Stomach (tissue), 9 donors: ENCODE data around the gene FABP6. TPM values are rescaled to one million over a fixed set of nuclear protein-coding genes. Genes with fewer than 3 reads are reported as not detected.
A peak's percentile ranks its signal among the peaks of the same experiment; 100 is the strongest.

Source experiments
- DNase-seq, 2 donors: peaks; one replicate each; pipeline versions ENCODE4 v3.0.0 to v3.0.0-alpha.2; 2013 to 2019
- H3K27ac ChIP-seq, 5 donors: fragments of 200-600 bp in 4 of 5; sonication (generic) in 4 of 5; one replicate each; pipeline ENCODE4 v1.5.1; 2013 to 2019; ENCODE audit warnings: mild to moderate bottlenecking in 1 of 5, moderate library complexity in 1 of 5
- H3K27me3 ChIP-seq, 3 donors: fragments of 200-600 bp; sonication (generic); one replicate each; pipeline ENCODE4 v1.5.1; 2017 to 2019; ENCODE audit warnings: mixed run types in 1 of 3
- H3K36me3 ChIP-seq, 4 donors: fragments of 200-600 bp; sonication (generic); 1 replicate in 3 of 4; 2 replicates in 1 of 4; pipeline ENCODE4 v1.5.1; 2016 to 2019
- H3K4me1 ChIP-seq, 4 donors: fragments of 200-600 bp; sonication (generic); one replicate each; pipeline ENCODE4 v1.5.1; 2016 to 2019
- H3K4me3 ChIP-seq, 4 donors: fragments of 200-600 bp; sonication (generic) in 3 of 4; one replicate each; pipeline ENCODE4 v1.5.1; 2016 to 2019; ENCODE audit warnings: mild to moderate bottlenecking in 1 of 4
- H3K9me3 ChIP-seq, 4 donors: fragments of 200-600 bp; sonication (generic); one replicate each; pipeline ENCODE4 v1.5.1; 2016 to 2019
- EP300 ChIP-seq: sonication (generic); formaldehyde crosslinking; IDR thresholded peaks from one replicate; pipeline ENCODE4 v1.6.1; 2017; ENCODE audit warnings: antibody characterized with exemption
- POLR2A ChIP-seq, 4 donors: fragments of 450-650 bp; IDR thresholded peaks; one replicate each; pipeline ENCODE4 v1.6.1; 2016; ENCODE audit warnings: antibody characterized with exemption in 4 of 4, control low read depth in 2 of 4, mild to moderate bottlenecking in 1 of 4, moderate library complexity in 1 of 4
- POLR2AphosphoS5 ChIP-seq, 3 donors: sonication (generic); formaldehyde crosslinking; IDR thresholded peaks; one replicate each; pipeline ENCODE4 v1.6.1; 2016; ENCODE audit warnings: antibody characterized with exemption in 3 of 3
- WGBS, 5 donors: extraction: QIAGEN DNeasy Blood & Tissue Kit in 3 of 5; methylation state at CpG; one replicate each; pipeline versions ENCODE4 v1.1.5 to v1.1.7; 2013 to 2018; 5-methylcytosine and 5-hydroxymethylcytosine counted together
- intact Hi-C: fragments of 100-400 bp; cut with DNase I; formaldehyde crosslinking; loops from one replicate; pipeline ENCODE4 v1.15.1; 2023; ENCODE audit warnings: low total_unique reads
- polyA plus RNA-seq, 3 donors: library from polyadenylated mRNA; stranded (reverse); fragments of 200-250 nt; gene quantifications; one replicate each; pipeline ENCODE4 v1.2.3, GENCODE V29; 2013
- total RNA-seq, 5 donors: library from RNA; depleted of rRNA; stranded (reverse); fragments of >200 nt; gene quantifications; one replicate each; pipeline versions ENCODE4 v1.1.0 to v1.2.3, GENCODE V29; 2014 to 2016
- TF ChIP-seq, protein P1 (sequence below), 7 experiments: fragments of 450-650 bp in 4 of 7; fragments of 200-600 bp in 3 of 7; sonication (generic) in 3 of 7; IDR thresholded peaks; one replicate each; pipeline ENCODE4 v1.5.1; 2016 to 2019; ENCODE audit warnings: antibody characterized with exemption in 7 of 7, control low read depth in 2 of 7, mild to moderate bottlenecking in 1 of 7
- donor health status: healthy with polysubstance abuse.
- donor health status: Bipolar disorder and iron deficiency.
- donor health status: healthy.

FABP6 gene
- total and polyA plus RNA-seq, 8 donors: 0.50 to 6.1 (median 1.9) TPM; not detected in 5

DNA sequence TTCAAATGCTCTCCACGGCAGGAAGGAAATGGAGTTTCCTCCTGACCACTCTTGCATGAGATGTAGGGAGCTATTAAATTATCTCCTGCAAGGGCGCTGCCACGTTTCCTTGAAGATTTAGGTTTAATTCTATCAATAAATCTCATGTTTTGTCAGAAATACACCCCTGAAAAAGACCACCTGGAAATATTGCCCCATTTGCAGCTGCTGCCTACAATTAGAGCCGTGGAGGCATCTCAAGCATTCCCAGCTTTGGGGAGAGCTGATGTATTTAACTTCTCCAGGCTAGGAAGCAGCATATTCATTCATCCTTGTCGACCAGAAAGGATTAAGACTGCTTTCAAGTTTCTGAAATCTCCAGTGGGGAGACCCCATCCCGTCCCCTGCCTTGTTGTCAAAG, 42.5 kb downstream of the FABP6 start:
- Histone ChIP-seq H3K36me3 (no peaks in the 10 kb centered on the region), H3K27ac (peak overlapping the region in 1 of 5 donors; percentile 48), H3K4me3 (no peak overlapping the region), H3K4me1 (peaks cover 12 to 52% (median 22%) of the 10 kb centered on the region in 4 donors), H3K9me3 (no peaks in the 10 kb centered on the region), H3K27me3 (no peaks in the 10 kb centered on the region)
- WGBS, 5 donors: 55 to 74% (median 60%) methylated on average over 6 of the region's 6 CpGs
- no peak for DNase-seq
- TF ChIP-seq POLR2A (IDR thresholded peaks at IDR 0.05) (no peak), EP300 (no peak), POLR2AphosphoS5 (IDR thresholded peaks at IDR 0.05) (no peak)
- TF ChIP-seq, protein P1, sequence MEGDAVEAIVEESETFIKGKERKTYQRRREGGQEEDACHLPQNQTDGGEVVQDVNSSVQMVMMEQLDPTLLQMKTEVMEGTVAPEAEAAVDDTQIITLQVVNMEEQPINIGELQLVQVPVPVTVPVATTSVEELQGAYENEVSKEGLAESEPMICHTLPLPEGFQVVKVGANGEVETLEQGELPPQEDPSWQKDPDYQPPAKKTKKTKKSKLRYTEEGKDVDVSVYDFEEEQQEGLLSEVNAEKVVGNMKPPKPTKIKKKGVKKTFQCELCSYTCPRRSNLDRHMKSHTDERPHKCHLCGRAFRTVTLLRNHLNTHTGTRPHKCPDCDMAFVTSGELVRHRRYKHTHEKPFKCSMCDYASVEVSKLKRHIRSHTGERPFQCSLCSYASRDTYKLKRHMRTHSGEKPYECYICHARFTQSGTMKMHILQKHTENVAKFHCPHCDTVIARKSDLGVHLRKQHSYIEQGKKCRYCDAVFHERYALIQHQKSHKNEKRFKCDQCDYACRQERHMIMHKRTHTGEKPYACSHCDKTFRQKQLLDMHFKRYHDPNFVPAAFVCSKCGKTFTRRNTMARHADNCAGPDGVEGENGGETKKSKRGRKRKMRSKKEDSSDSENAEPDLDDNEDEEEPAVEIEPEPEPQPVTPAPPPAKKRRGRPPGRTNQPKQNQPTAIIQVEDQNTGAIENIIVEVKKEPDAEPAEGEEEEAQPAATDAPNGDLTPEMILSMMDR (IDR thresholded peaks at IDR 0.05): no peak
- intact Hi-C loops: no loop called here

DNA sequence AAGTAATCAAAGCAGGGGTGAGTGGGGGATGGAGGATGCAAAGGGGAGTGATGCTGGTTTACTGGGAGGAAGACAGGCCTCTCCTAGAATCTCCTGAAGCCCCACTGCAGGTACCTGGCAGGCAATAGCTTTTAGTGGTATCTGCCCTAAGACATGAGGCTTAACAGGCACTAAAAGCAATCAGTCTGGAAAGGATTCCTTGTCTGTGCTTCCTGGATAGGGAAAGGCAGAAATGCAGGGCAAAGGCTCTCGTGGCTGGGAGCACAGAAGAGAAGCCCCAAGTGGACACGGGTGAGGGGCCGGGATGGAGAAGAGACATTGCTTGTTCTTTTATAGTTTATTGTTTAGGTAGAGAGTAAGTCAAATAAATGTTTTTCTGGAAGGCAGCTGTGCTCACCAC, 43.0 kb downstream of the FABP6 start:
- intact Hi-C loops: no loop called here
- 70 to 82% (median 75%) methylated on average over 3 of the region's 3 CpGs for WGBS, 5 donors
- TF ChIP-seq POLR2AphosphoS5 (IDR thresholded peaks at IDR 0.05): no peak
- TF ChIP-seq POLR2A (IDR thresholded peaks at IDR 0.05): no peak
- no peak for TF ChIP-seq EP300
- TF ChIP-seq, protein P1 (IDR thresholded peaks at IDR 0.05): no peak
- Histone ChIP-seq H3K4me1 (peaks cover 12 to 52% (median 22%) of the 10 kb centered on the region in 4 donors), H3K27ac (no peak overlapping the region), H3K4me3 (no peak overlapping the region), H3K9me3 (no peaks in the 10 kb centered on the region), H3K36me3 (no peaks in the 10 kb centered on the region), H3K27me3 (no peaks in the 10 kb centered on the region)
- DNase-seq: no peak

DNA sequence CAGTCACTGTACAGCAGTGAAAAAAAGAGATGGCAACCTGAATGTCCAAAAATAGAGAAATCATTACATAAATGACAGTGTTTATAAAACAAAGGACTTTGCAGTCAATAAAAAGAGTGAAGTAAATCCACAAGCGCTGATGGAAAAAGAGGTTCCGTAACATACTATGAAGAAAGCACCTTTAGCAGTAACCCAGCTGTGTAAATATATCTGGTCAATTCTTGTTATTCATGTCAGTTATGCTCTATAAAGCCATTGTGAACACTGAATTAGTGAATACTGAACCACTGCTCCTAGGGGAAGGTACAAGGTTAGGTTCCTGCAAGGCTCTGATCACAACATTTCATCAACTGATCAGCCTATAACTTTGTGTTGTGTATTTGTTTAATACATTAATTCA, 43.6 kb downstream of the FABP6 start:
- no peaks in the 10 kb centered on the region for H3K36me3 ChIP-seq
- TF ChIP-seq EP300 (no peak), POLR2AphosphoS5 (IDR thresholded peaks at IDR 0.05) (no peak), POLR2A (IDR thresholded peaks at IDR 0.05) (no peak)
- TF ChIP-seq, protein P1 (IDR thresholded peaks at IDR 0.05): no peak
- 82 to 92% (median 90%) methylated on average over 2 of the region's 2 CpGs for WGBS, 5 donors
- no peaks in the 10 kb centered on the region for H3K9me3 ChIP-seq
- H3K27me3 ChIP-seq: no peaks in the 10 kb centered on the region
- intact Hi-C loops: no loop called here
- H3K4me1 ChIP-seq: peaks cover 12 to 52% (median 22%) of the 10 kb centered on the region in 4 donors
- no peak for DNase-seq
- H3K4me3 ChIP-seq: no peak overlapping the region
- H3K27ac ChIP-seq: no peak overlapping the region

DNA sequence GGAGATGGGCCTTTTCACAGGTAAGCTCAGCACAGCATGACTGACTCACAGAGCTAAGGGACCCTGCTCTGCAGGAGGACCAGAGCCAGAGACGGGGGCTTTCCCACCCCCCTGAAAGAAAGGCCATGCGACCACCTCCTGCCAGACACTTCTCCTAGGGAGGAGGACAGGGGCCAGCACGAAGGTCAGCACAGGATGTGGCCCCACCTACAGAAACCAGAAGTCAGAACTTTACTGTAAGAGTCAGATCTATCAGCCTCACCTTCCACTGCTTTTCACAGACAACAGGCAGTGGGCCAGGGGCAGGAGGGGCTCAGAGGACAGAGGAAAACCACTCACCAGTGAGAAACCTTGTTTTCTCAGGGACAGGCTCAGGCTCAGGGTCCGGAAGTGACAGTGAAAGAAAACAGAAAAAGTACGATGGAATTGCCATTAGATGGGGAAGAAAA, 45.2 kb downstream of the FABP6 start:
- no peak for DNase-seq

More for the DNA sequence above, 45.2 kb downstream of the FABP6 start:
- Histone ChIP-seq H3K4me3 (no peak overlapping the region), H3K27me3 (no peaks in the 10 kb centered on the region), H3K27ac (no peak overlapping the region), H3K4me1 (peaks cover 12 to 39% (median 14%) of the 10 kb centered on the region in 4 donors), H3K36me3 (peaks cover 0 to 10% (median 4%) of the 10 kb centered on the region in 4 donors), H3K9me3 (no peaks in the 10 kb centered on the region)
- WGBS, 5 donors: 73 to 89% (median 77%) methylated on average over 4 to 5 of the region's 5 CpGs
- intact Hi-C loops: no loop called here
- TF ChIP-seq, protein P1 (IDR thresholded peaks at IDR 0.05): no peak
- TF ChIP-seq EP300: no peak
- TF ChIP-seq POLR2A (IDR thresholded peaks at IDR 0.05): no peak
- no peak for TF ChIP-seq POLR2AphosphoS5 (IDR thresholded peaks at IDR 0.05)
